Stomach (tissue), 9 donors: ENCODE results near the gene CUEDC1. TPM values are rescaled to one million over a fixed set of nuclear protein-coding genes. Genes with fewer than 3 reads are reported as not detected.

Experiments used
- DNase-seq, 2 donors: peaks; one replicate each; pipeline versions ENCODE4 v3.0.0 to v3.0.0-alpha.2; 2013 to 2019
- H3K27ac ChIP-seq, 5 donors: fragments of 200-600 bp in 4 of 5; sonication (generic) in 4 of 5; one replicate each; pipeline ENCODE4 v1.5.1; 2013 to 2019; ENCODE audit warnings: mild to moderate bottlenecking in 1 of 5, moderate library complexity in 1 of 5
- H3K27me3 ChIP-seq, 3 donors: fragments of 200-600 bp; sonication (generic); one replicate each; pipeline ENCODE4 v1.5.1; 2017 to 2019; ENCODE audit warnings: mixed run types in 1 of 3
- H3K36me3 ChIP-seq, 4 donors: fragments of 200-600 bp; sonication (generic); 1 replicate in 3 of 4; 2 replicates in 1 of 4; pipeline ENCODE4 v1.5.1; 2016 to 2019
- H3K4me1 ChIP-seq, 4 donors: fragments of 200-600 bp; sonication (generic); one replicate each; pipeline ENCODE4 v1.5.1; 2016 to 2019
- H3K4me3 ChIP-seq, 4 donors: fragments of 200-600 bp; sonication (generic) in 3 of 4; one replicate each; pipeline ENCODE4 v1.5.1; 2016 to 2019; ENCODE audit warnings: mild to moderate bottlenecking in 1 of 4
- H3K9me3 ChIP-seq, 4 donors: fragments of 200-600 bp; sonication (generic); one replicate each; pipeline ENCODE4 v1.5.1; 2016 to 2019
- CTCF ChIP-seq, 7 experiments: fragments of 450-650 bp in 4 of 7; fragments of 200-600 bp in 3 of 7; sonication (generic) in 3 of 7; IDR thresholded peaks; one replicate each; pipeline ENCODE4 v1.5.1; 2016 to 2019; ENCODE audit warnings: antibody characterized with exemption in 7 of 7, control low read depth in 2 of 7, mild to moderate bottlenecking in 1 of 7
- EP300 ChIP-seq: sonication (generic); formaldehyde crosslinking; IDR thresholded peaks from one replicate; pipeline ENCODE4 v1.6.1; 2017; ENCODE audit warnings: antibody characterized with exemption
- POLR2A ChIP-seq, 4 donors: fragments of 450-650 bp; IDR thresholded peaks; one replicate each; pipeline ENCODE4 v1.6.1; 2016; ENCODE audit warnings: antibody characterized with exemption in 4 of 4, control low read depth in 2 of 4, mild to moderate bottlenecking in 1 of 4, moderate library complexity in 1 of 4
- POLR2AphosphoS5 ChIP-seq, 3 donors: sonication (generic); formaldehyde crosslinking; IDR thresholded peaks; one replicate each; pipeline ENCODE4 v1.6.1; 2016; ENCODE audit warnings: antibody characterized with exemption in 3 of 3
- WGBS, 5 donors: extraction: QIAGEN DNeasy Blood & Tissue Kit in 3 of 5; methylation state at CpG; one replicate each; pipeline versions ENCODE4 v1.1.5 to v1.1.7; 2013 to 2018; 5-methylcytosine and 5-hydroxymethylcytosine counted together
- intact Hi-C: fragments of 100-400 bp; cut with DNase I; formaldehyde crosslinking; loops from one replicate; pipeline ENCODE4 v1.15.1; 2023; ENCODE audit warnings: low total_unique reads
- polyA plus RNA-seq, 3 donors: library from polyadenylated mRNA; stranded (reverse); fragments of 200-250 nt; gene quantifications; one replicate each; pipeline ENCODE4 v1.2.3, GENCODE V29; 2013
- total RNA-seq, 5 donors: library from RNA; depleted of rRNA; stranded (reverse); fragments of >200 nt; gene quantifications; one replicate each; pipeline versions ENCODE4 v1.1.0 to v1.2.3, GENCODE V29; 2014 to 2016
- donor health status: healthy with polysubstance abuse.
- donor health status: Bipolar disorder and iron deficiency.
- donor health status: healthy.

The CUEDC1 gene
- total and polyA plus RNA-seq, 8 donors = 10.5 to 111 (median 21.7) TPM

- intact Hi-C loops = no loop called here
- Histone ChIP-seq H3K36me3 (peaks cover 28 to 74% (median 63%) of the 10 kb centered on the region in 4 donors), H3K9me3 (no peaks in the 10 kb centered on the region), H3K27ac (peak overlapping the region; percentile 44 to 90 (median 87)), H3K4me1 (peaks cover 36 to 72% (median 58%) of the 10 kb centered on the region in 4 donors), H3K4me3 (no peak overlapping the region), H3K27me3 (no peaks in the 10 kb centered on the region)
- TF ChIP-seq POLR2AphosphoS5 (IDR thresholded peaks at IDR 0.05) (no peak), POLR2A (IDR thresholded peaks at IDR 0.05) (no peak), EP300 (no peak), CTCF (IDR thresholded peaks at IDR 0.05) (no peak)
- no peak for DNase-seq
- 34 to 76% (median 57%) methylated on average over 3 to 7 of the region's 7 CpGs for WGBS, 5 donors
Observed at GRCh38 chr17:57874058-57874419, 81.2 kb downstream of the CUEDC1 start.

GRCh38 chr17:57873261-57874057, 81.8 kb downstream of the CUEDC1 start:
- no peak overlapping the region for H3K4me3 ChIP-seq
- H3K9me3 ChIP-seq = no peaks in the 10 kb centered on the region
- H3K27me3 ChIP-seq = no peaks in the 10 kb centered on the region
- intact Hi-C loops = no loop called here
- no peak for TF ChIP-seq POLR2AphosphoS5 (IDR thresholded peaks at IDR 0.05)
- TF ChIP-seq CTCF (IDR thresholded peaks at IDR 0.05) = no peak
- no peak for TF ChIP-seq EP300
- no peak for TF ChIP-seq POLR2A (IDR thresholded peaks at IDR 0.05)
- peaks cover 41 to 72% (median 58%) of the 10 kb centered on the region in 4 donors for H3K4me1 ChIP-seq
- no peak for DNase-seq
- H3K36me3 ChIP-seq = peaks cover 28 to 69% (median 58%) of the 10 kb centered on the region in 4 donors
- 77 to 89% (median 84%) methylated on average over 16 of the region's 16 CpGs for WGBS, 5 donors
- H3K27ac ChIP-seq = peak overlapping the region; percentile 44 to 90 (median 87)

DNA sequence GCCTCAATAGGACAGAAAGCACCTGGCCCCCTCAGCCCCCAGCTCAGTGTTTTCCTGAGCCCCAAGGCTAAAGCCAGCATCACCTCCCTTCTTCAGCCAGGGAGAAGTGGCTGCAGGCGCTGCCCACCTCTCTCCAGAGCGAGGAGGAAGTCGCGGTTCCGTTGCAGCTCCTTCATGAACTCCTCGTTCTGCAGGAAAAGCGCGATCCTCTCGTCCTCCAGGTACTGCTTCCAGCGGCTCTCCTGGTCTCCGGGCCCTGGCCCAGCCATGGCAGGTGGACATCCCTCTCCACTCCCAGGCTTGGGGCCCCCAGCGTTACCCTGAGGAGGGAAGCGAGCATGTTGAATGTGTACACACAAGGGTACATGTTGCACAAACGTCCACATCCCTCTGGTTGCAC, 82.7 kb downstream of the CUEDC1 start:
- peaks cover 51 to 74% (median 64%) of the 10 kb centered on the region in 4 donors for H3K4me1 ChIP-seq
- TF ChIP-seq CTCF (IDR thresholded peaks at IDR 0.05) = no peak
- TF ChIP-seq EP300 = no peak
- TF ChIP-seq POLR2A (IDR thresholded peaks at IDR 0.05) = no peak
- TF ChIP-seq POLR2AphosphoS5 (IDR thresholded peaks at IDR 0.05) = no peak
- no peak for DNase-seq
- H3K27ac ChIP-seq = no peak overlapping the region
- no peaks in the 10 kb centered on the region for H3K27me3 ChIP-seq
- no peak overlapping the region for H3K4me3 ChIP-seq
- H3K36me3 ChIP-seq = peaks cover 24 to 60% (median 53%) of the 10 kb centered on the region in 4 donors
- H3K9me3 ChIP-seq = no peaks in the 10 kb centered on the region
- WGBS, 5 donors = 71 to 92% (median 84%) methylated on average over 12 to 14 of the region's 14 CpGs
- intact Hi-C loops = no loop called here

GRCh38 chr17:57871863-57872262, 83.3 kb downstream of the CUEDC1 start:
- Histone ChIP-seq H3K4me1 (peaks cover 52 to 79% (median 66%) of the 10 kb centered on the region in 4 donors), H3K27ac (no peak overlapping the region), H3K36me3 (peaks cover 24 to 55% (median 52%) of the 10 kb centered on the region in 4 donors), H3K9me3 (no peaks in the 10 kb centered on the region), H3K4me3 (no peak overlapping the region), H3K27me3 (no peaks in the 10 kb centered on the region)
- TF ChIP-seq EP300 (no peak), POLR2A (IDR thresholded peaks at IDR 0.05) (no peak), CTCF (IDR thresholded peaks at IDR 0.05) (no peak), POLR2AphosphoS5 (IDR thresholded peaks at IDR 0.05) (no peak)
- 86 to 94% (median 92%) methylated on average over 8 of the region's 8 CpGs for WGBS, 5 donors
- intact Hi-C loops = no loop called here
- no peak for DNase-seq
